HG02571 (cell line): ENCODE data around the gene RUNX2.

Experiments used
- ATAC-seq: cut with Tn5 transposase; IDR thresholded peaks from one replicate; pipeline ENCODE4 v1.9.1; 2021; ENCODE audit warnings: mild to moderate bottlenecking, moderate library complexity; ENCODE audit not compliant: unreplicated experiment

RUNX2 gene

GRCh38 chr6:45350186-45350710 lies 22.1 kb downstream of the RUNX2 start:
- no peak for ATAC-seq

- ATAC-seq: no peak
Measured at GRCh38 chr6:45351076-45351475, 22.9 kb downstream of the RUNX2 start.

GRCh38 chr6:45351667-45352066 lies 23.5 kb downstream of the RUNX2 start:
- no peak for ATAC-seq

GRCh38 chr6:45353654-45354053 lies 25.5 kb downstream of the RUNX2 start:
- no peak for ATAC-seq

- ATAC-seq: no peak
Measured at GRCh38 chr6:45364466-45364865, 36.3 kb downstream of the RUNX2 start.

GRCh38 chr6:45365036-45365435 lies 36.9 kb downstream of the RUNX2 start:
- no peak for ATAC-seq

GRCh38 chr6:45366534-45366933 lies 38.4 kb downstream of the RUNX2 start:
- no peak for ATAC-seq

GRCh38 chr6:45367999-45368398 lies 39.9 kb downstream of the RUNX2 start:
- no peak for ATAC-seq

GRCh38 chr6:45369870-45370269 lies 41.7 kb downstream of the RUNX2 start:
- ATAC-seq: no peak

GRCh38 chr6:45371924-45372573 lies 43.9 kb downstream of the RUNX2 start:
- no peak for ATAC-seq

- ATAC-seq: no peak
Measured at GRCh38 chr6:45375449-45375848, 47.3 kb downstream of the RUNX2 start.

- no peak for ATAC-seq
Measured at GRCh38 chr6:45376310-45377042, 48.3 kb downstream of the RUNX2 start.

- ATAC-seq: peak; percentile 1
Measured at GRCh38 chr6:45377043-45377553, 49.0 kb downstream of the RUNX2 start.

- peak; percentile 91 for ATAC-seq
Measured at GRCh38 chr6:45377554-45378333, 49.6 kb downstream of the RUNX2 start, which contains the start of gene SUPT3H. Gene SUPT3H, minus strand, starts transcription at chr6:45377934.

GRCh38 chr6:45378334-45378926 lies 50.3 kb downstream of the RUNX2 start:
- peak; percentile 33 for ATAC-seq

GRCh38 chr6:45382391-45382790 lies 54.3 kb downstream of the RUNX2 start:
- no peak for ATAC-seq

- no peak for ATAC-seq
Measured at GRCh38 chr6:45386501-45386900, 58.4 kb downstream of the RUNX2 start.

GRCh38 chr6:45387236-45387635 lies 59.1 kb downstream of the RUNX2 start:
- no peak for ATAC-seq

GRCh38 chr6:45388328-45388727 lies 60.2 kb downstream of the RUNX2 start:
- no peak for ATAC-seq

GRCh38 chr6:45394586-45395095 lies 66.5 kb downstream of the RUNX2 start:
- ATAC-seq: no peak
